A549 (cell line): ENCODE measurements around the gene TMEM108. TPM values are rescaled to one million over a fixed set of nuclear protein-coding genes. Genes with fewer than 3 reads are reported as not detected.

ENCODE experiments used
- ATAC-seq, 2 experiments: fragments of 200-7000 bp in 1 of 2; fragments of >200 bp in 1 of 2; cut with Nextera tagmentation in 1 of 2; cut with Tn5 transposase in 1 of 2; 3 replicates each; pipeline versions ENCODE4 v1.8.0 to v1.9.1; 2018 to 2020; ENCODE audit warnings: mild to moderate bottlenecking in 1 of 2, moderate library complexity in 1 of 2
- CTCF ChIA-PET: fragments of 300-600 bp; sonication (Branson Sonifier 250); formaldehyde crosslinking; extraction: SDS; loops from one replicate; lab custom pipeline; 2021; ENCODE audit warnings: antibody characterized with exemption, inconsistent platforms; lab: Yijun Ruan, JAX
- POLR2A ChIA-PET: fragments of 350-600 bp; formaldehyde crosslinking; extraction: SDS; loops from one replicate; lab custom pipeline; 2021; ENCODE audit warnings: antibody characterized with exemption, inconsistent platforms; lab: Yijun Ruan, JAX
- DNase-seq, 2 experiments: peaks; one replicate each; pipeline versions ENCODE4 v3.0.0 to v3.0.0-alpha.2; 2011 to 2016; ENCODE audit warnings: low read depth in 1 of 2, low spot score in 1 of 2
- FAIRE-seq: peaks from 2 replicates; lab custom pipeline; 2011; peaks lifted over from hg19 to GRCh38; lab: Jason Lieb, UNC
- H3K27ac ChIP-seq, 2 experiments: fragments of >200 bp; sonication (Bioruptor Twin); formaldehyde crosslinking; 3 replicates each; pipeline ENCODE4 v1.5.1; 2016 to 2017
- H3K4me1 ChIP-seq: fragments of >200 bp; sonication (Bioruptor Twin); formaldehyde crosslinking; 3 replicates; pipeline ENCODE4 v1.6.1; 2016
- H3K4me2 ChIP-seq: fragments of >200 bp; sonication (Bioruptor Twin); formaldehyde crosslinking; 3 replicates; pipeline ENCODE4 v1.6.1; 2016
- H3K4me3 ChIP-seq: fragments of >200 bp; sonication (Bioruptor Twin); formaldehyde crosslinking; 3 replicates; pipeline ENCODE4 v1.5.1; 2016
- H3K9me3 ChIP-seq: fragments of >200 bp; sonication (Bioruptor Twin); formaldehyde crosslinking; 3 replicates; pipeline ENCODE4 v1.6.1; 2016
- BHLHE40 ChIP-seq: IDR thresholded peaks from 2 replicates; pipeline ENCODE4 v1.6.1; 2012; ENCODE audit warnings: low read depth, low read length, inconsistent platforms
- CBX8 ChIP-seq: fragments of 200-600 bp; sonication (generic); IDR thresholded peaks from 2 replicates; pipeline ENCODE4 v1.6.1; 2016
- CHD4 ChIP-seq: fragments of 200-600 bp; sonication (generic); IDR thresholded peaks from 2 replicates; pipeline ENCODE4 v1.6.1; 2016; ENCODE audit warnings: antibody characterized with exemption, mild to moderate bottlenecking, borderline replicate concordance
- EHMT2 ChIP-seq: fragments of 200-600 bp; sonication (generic); IDR thresholded peaks from 2 replicates; pipeline ENCODE4 v1.6.1; 2016; ENCODE audit warnings: antibody characterized with exemption, low read depth, mild to moderate bottlenecking, moderate library complexity
- FOSB ChIP-seq: fragments of 250-450 bp; sonication (Bioruptor Pico); IDR thresholded peaks from 2 replicates; pipeline ENCODE4 v1.5.0; 2020; ENCODE audit warnings: mild to moderate bottlenecking, moderate library complexity
- FOXS1 ChIP-seq: fragments of 250-450 bp; sonication (Bioruptor Pico); IDR thresholded peaks from 2 replicates; pipeline ENCODE4 v1.5.0; 2020; ENCODE audit warnings: mild to moderate bottlenecking, moderate library complexity
- GATA3 ChIP-seq: IDR thresholded peaks from 2 replicates; pipeline ENCODE4 v1.6.1; 2012; ENCODE audit warnings: borderline replicate concordance
- HEYL ChIP-seq: fragments of 250-450 bp; sonication (Bioruptor Pico); IDR thresholded peaks from 2 replicates; pipeline ENCODE4 v1.8.0; 2021; ENCODE audit warnings: mild to moderate bottlenecking, moderate library complexity
- HOXB13 ChIP-seq: fragments of 250-450 bp; sonication (Bioruptor Pico); IDR thresholded peaks from 2 replicates; pipeline ENCODE4 v1.5.0; 2020; ENCODE audit warnings: low read depth, mild to moderate bottlenecking, moderate library complexity
- JUNB ChIP-seq: fragments of >200 bp; sonication (Bioruptor Twin); formaldehyde crosslinking; IDR thresholded peaks from 2 replicates; pipeline ENCODE4 v1.6.1; 2016
- KDM1A ChIP-seq: fragments of 200-600 bp; sonication (generic); IDR thresholded peaks from 2 replicates; pipeline ENCODE4 v1.6.1; 2016; ENCODE audit warnings: low read depth, mild to moderate bottlenecking
- MAX ChIP-seq: IDR thresholded peaks from 2 replicates; pipeline ENCODE4 v1.6.1; 2012
- NFE2L2 ChIP-seq: fragments of 150-350 bp; conservative IDR thresholded peaks from 2 replicates; pipeline ENCODE4 v1.6.1; 2014; ENCODE audit warnings: low read length
- NPAS2 ChIP-seq: fragments of 250-450 bp; sonication (Bioruptor Pico); IDR thresholded peaks from 2 replicates; pipeline ENCODE4 v1.8.0; 2022; ENCODE audit warnings: mild to moderate bottlenecking, moderate library complexity, borderline replicate concordance
- PHF8 ChIP-seq: fragments of 200-600 bp; sonication (generic); IDR thresholded peaks from 2 replicates; pipeline ENCODE4 v1.6.1; 2016; ENCODE audit warnings: low read depth, mild to moderate bottlenecking, antibody characterized with exemption, moderate library complexity, borderline replicate concordance
- RAD21 ChIP-seq, 2 experiments: fragments of >200 bp in 1 of 2; sonication (Bioruptor Twin) in 1 of 2; formaldehyde crosslinking in 1 of 2; IDR thresholded peaks in 1 of 2; conservative IDR thresholded peaks in 1 of 2; 2 replicates in 1 of 2; 3 replicates in 1 of 2; pipeline ENCODE4 v1.6.1; 2012 to 2018; ENCODE audit warnings: inconsistent platforms in 1 of 2
- RCOR1 ChIP-seq: fragments of 150-350 bp; IDR thresholded peaks from 2 replicates; pipeline ENCODE4 v1.6.1; 2014; ENCODE audit warnings: antibody characterized with exemption, low read length, low read depth
- SREBF2 ChIP-seq: fragments of 450-650 bp; IDR thresholded peaks from 2 replicates; pipeline ENCODE4 v1.6.1; 2014; ENCODE audit warnings: mild to moderate bottlenecking, moderate library complexity
- TFCP2L1 ChIP-seq: fragments of 250-450 bp; sonication (Bioruptor Pico); IDR thresholded peaks from 2 replicates; pipeline ENCODE4 v1.5.0; 2021; ENCODE audit warnings: mild to moderate bottlenecking
- TP53 ChIP-seq: fragments of 250-450 bp; sonication (Bioruptor Pico); IDR thresholded peaks from 2 replicates; pipeline ENCODE4 v1.5.0; 2021; ENCODE audit warnings: mild to moderate bottlenecking, moderate library complexity
- ZNF302 ChIP-seq: fragments of 250-450 bp; sonication (Bioruptor Pico); IDR thresholded peaks from 2 replicates; pipeline ENCODE4 v1.9.0; 2021; ENCODE audit warnings: inconsistent platforms, mild to moderate bottlenecking, moderate library complexity
- ZSCAN20 ChIP-seq: fragments of 250-450 bp; sonication (Bioruptor Pico); IDR thresholded peaks from 2 replicates; pipeline ENCODE4 v1.8.0; 2022; ENCODE audit warnings: mild to moderate bottlenecking, moderate library complexity
- WGBS: methylation state at CpG from one replicate; pipeline ENCODE4 v1.1.6; 2017; ENCODE audit errors: missing lambda C conversion rate; 5-methylcytosine and 5-hydroxymethylcytosine counted together
- polyA plus RNA-seq, 4 experiments: library from polyadenylated mRNA; depleted of rRNA in 3 of 4; stranded (reverse); fragments of >200 nt; fragmentation: RNase III in 1 of 4; extraction: RNeasy Plus Mini Kit Qiagen cat#74134 plus additional on column Dnase treatment in 1 of 4; gene quantifications; 2 replicates in 3 of 4; 3 replicates in 1 of 4; pipeline ENCODE4 v1.2.3, GENCODE V29; 2011 to 2017
- TF ChIP-seq, protein P1 (sequence below): fragments of 200-600 bp; sonication (generic); IDR thresholded peaks from 2 replicates; pipeline ENCODE4 v1.6.1; 2016; ENCODE audit warnings: antibody characterized with exemption, mild to moderate bottlenecking, moderate library complexity
- TF ChIP-seq, protein P2 (sequence below): fragments of 250-450 bp; sonication (Bioruptor Pico); IDR thresholded peaks from 2 replicates; pipeline ENCODE4 v1.5.0; 2020; ENCODE audit warnings: low read depth, mild to moderate bottlenecking, moderate library complexity
- TF ChIP-seq, protein P3 (sequence below): fragments of >200 bp; sonication (Bioruptor Twin); formaldehyde crosslinking; IDR thresholded peaks from 3 replicates; pipeline ENCODE4 v1.6.1; 2016

Gene TMEM108
- polyA plus RNA-seq, 2 of the 4 experiments (the other 2 are of a cell fraction) = not detected

GRCh38 chr3:133018921-133019320, 19.3 kb upstream of the TMEM108 start:
- ATAC-seq (no peak), DNase-seq (no peak), FAIRE-seq (no peak)
- TF ChIP-seq TFCP2L1 (CRISPR knock-in tag) (no peak), FOXS1 (CRISPR knock-in tag) (no peak), NPAS2 (CRISPR knock-in tag) (no peak), CHD4 (no peak), RCOR1 (no peak), FOSB (CRISPR knock-in tag) (no peak), PHF8 (no peak), HOXB13 (no peak), GATA3 (no peak), CBX8 (no peak), KDM1A (no peak)
- TF ChIP-seq, protein P1, sequence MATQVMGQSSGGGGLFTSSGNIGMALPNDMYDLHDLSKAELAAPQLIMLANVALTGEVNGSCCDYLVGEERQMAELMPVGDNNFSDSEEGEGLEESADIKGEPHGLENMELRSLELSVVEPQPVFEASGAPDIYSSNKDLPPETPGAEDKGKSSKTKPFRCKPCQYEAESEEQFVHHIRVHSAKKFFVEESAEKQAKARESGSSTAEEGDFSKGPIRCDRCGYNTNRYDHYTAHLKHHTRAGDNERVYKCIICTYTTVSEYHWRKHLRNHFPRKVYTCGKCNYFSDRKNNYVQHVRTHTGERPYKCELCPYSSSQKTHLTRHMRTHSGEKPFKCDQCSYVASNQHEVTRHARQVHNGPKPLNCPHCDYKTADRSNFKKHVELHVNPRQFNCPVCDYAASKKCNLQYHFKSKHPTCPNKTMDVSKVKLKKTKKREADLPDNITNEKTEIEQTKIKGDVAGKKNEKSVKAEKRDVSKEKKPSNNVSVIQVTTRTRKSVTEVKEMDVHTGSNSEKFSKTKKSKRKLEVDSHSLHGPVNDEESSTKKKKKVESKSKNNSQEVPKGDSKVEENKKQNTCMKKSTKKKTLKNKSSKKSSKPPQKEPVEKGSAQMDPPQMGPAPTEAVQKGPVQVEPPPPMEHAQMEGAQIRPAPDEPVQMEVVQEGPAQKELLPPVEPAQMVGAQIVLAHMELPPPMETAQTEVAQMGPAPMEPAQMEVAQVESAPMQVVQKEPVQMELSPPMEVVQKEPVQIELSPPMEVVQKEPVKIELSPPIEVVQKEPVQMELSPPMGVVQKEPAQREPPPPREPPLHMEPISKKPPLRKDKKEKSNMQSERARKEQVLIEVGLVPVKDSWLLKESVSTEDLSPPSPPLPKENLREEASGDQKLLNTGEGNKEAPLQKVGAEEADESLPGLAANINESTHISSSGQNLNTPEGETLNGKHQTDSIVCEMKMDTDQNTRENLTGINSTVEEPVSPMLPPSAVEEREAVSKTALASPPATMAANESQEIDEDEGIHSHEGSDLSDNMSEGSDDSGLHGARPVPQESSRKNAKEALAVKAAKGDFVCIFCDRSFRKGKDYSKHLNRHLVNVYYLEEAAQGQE = no peak
- Histone ChIP-seq H3K27ac (no peak overlapping the region), H3K9me3 (no peaks in the 10 kb centered on the region), H3K4me1 (no peaks in the 10 kb centered on the region), H3K4me3 (no peak overlapping the region), H3K4me2 (no peak overlapping the region)
- CTCF ChIA-PET = interaction anchor here (1.6 kb wide), 1 partner anchor 22 kb away, joined by 4 read pairs; no protein-coding TSS in a partner anchor
- 10% methylated on average over 3 of the region's 3 CpGs for WGBS
- POLR2A ChIA-PET = no interaction called here

DNA sequence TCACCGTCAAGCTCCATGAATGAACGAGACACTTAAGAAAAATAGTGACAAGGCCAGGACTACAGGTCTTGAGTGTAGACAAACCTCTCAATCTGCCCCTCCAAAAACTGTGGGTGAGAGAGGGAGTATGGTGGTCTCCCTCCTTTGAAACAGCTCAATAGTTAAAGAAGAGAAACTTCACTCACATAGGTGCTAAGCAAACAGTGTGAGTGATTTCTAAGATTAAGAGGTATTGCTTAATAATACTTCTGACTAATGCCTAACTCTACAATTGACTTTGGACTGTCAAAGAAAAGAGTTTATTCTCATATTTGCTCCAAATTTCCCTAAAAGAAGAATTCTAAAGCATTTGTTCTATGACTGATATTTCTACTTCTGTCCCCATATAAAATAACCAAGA, 17.0 kb upstream of the TMEM108 start:
- ATAC-seq (no peak), FAIRE-seq (no peak), DNase-seq (no peak)
- ChIA-PET CTCF (interaction anchor here (1.1 kb wide), 1 partner anchor 20 kb away, joined by 3 read pairs; no protein-coding TSS in a partner anchor), POLR2A (no interaction called here)
- WGBS = 3% methylated on average over 2 of the region's 2 CpGs
- Histone ChIP-seq H3K4me1 (no peaks in the 10 kb centered on the region), H3K4me3 (no peak overlapping the region), H3K27ac (no peak overlapping the region), H3K4me2 (no peak overlapping the region), H3K9me3 (no peaks in the 10 kb centered on the region)
- TF ChIP-seq, protein P2, sequence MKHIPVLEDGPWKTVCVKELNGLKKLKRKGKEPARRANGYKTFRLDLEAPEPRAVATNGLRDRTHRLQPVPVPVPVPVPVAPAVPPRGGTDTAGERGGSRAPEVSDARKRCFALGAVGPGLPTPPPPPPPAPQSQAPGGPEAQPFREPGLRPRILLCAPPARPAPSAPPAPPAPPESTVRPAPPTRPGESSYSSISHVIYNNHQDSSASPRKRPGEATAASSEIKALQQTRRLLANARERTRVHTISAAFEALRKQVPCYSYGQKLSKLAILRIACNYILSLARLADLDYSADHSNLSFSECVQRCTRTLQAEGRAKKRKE (CRISPR knock-in tag) = no peak
- TF ChIP-seq PHF8 = no peak
- TF ChIP-seq HEYL (CRISPR knock-in tag) = no peak
- TF ChIP-seq BHLHE40 = no peak
- TF ChIP-seq HOXB13 = no peak
- no peak for TF ChIP-seq CBX8
- TF ChIP-seq RAD21 (conservative IDR thresholded peaks at IDR 0.05 in 1 of 2, IDR thresholded peaks at IDR 0.05 in 1 of 2) = no peak
- no peak for TF ChIP-seq GATA3
- TF ChIP-seq TP53 (CRISPR knock-in tag) = no peak
- TF ChIP-seq NFE2L2 = no peak
- no peak for TF ChIP-seq EHMT2
- TF ChIP-seq FOSB (CRISPR knock-in tag) = no peak
- TF ChIP-seq SREBF2 = no peak
- no peak for TF ChIP-seq ZSCAN20 (CRISPR knock-in tag)
- TF ChIP-seq KDM1A = no peak
- TF ChIP-seq, protein P3, sequence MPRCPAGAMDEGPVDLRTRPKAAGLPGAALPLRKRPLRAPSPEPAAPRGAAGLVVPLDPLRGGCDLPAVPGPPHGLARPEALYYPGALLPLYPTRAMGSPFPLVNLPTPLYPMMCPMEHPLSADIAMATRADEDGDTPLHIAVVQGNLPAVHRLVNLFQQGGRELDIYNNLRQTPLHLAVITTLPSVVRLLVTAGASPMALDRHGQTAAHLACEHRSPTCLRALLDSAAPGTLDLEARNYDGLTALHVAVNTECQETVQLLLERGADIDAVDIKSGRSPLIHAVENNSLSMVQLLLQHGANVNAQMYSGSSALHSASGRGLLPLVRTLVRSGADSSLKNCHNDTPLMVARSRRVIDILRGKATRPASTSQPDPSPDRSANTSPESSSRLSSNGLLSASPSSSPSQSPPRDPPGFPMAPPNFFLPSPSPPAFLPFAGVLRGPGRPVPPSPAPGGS = no peak
- no peak for TF ChIP-seq JUNB
- TF ChIP-seq MAX = no peak
- no peak for TF ChIP-seq NPAS2 (CRISPR knock-in tag)
- no peak for TF ChIP-seq ZNF302 (CRISPR knock-in tag)
